NT2/D1 (cell line): ENCODE measurements around the gene TMCO4.
"Not testable (repeated sequence)": the region's sequence is repeated elsewhere in the genome, so short reads cannot be mapped to it uniquely, and the experiment has no call there.

Experiments used
- SUZ12 ChIP-seq: IDR thresholded peaks from 2 replicates; pipeline ENCODE4 v1.6.1; 2011; ENCODE audit not compliant: insufficient read length, insufficient read depth; ENCODE audit errors: extremely low read depth
- YY1 ChIP-seq: IDR thresholded peaks from 2 replicates; pipeline ENCODE4 v1.6.1; 2011; ENCODE audit not compliant: insufficient read length, insufficient read depth
- ZNF274 ChIP-seq: IDR thresholded peaks from 2 replicates; pipeline ENCODE4 v1.6.1; 2011; ENCODE audit warnings: mild to moderate bottlenecking, low read depth, low read length

DNA sequence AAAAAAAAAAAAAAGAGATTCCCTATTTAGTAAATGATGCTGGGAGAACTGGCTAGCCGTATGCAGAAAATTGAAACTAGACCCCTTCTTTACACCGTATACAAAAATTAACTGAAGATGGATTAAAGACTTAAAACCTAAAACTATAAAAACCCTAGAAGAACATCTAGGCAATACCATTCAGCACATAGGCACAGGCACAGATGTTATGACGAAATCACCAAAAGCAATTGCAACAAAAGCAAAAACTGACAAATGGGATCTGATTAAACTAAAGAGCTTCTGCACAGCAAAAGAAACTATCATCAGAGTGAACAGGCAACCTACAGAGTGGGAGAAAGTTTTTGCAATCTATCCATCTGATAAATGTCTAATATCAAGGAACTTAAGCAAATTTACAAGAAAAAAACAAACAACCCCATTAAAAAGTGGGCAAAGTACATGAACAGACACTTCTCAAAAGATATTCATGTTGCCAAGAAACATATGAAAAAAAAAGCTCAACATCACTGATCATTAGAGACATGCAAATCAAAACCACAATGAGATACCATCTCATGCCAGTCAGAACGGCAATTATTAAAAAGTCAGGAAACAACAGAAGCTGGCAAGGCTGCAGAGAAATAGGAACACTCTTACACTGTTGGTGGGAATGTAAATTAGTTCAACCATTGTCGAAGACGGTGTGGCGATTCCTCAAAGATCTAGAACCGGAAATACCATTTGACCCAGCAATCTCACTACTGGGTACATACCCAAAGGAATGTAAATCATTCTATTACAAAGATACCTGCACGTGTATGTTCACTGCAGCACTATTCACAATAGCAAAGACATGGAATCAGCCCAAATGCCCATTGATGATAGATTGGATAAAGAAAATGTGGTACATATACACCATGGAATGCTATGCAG lies 9.4 kb downstream of the TMCO4 start:
- not testable (repeated sequence) for TF ChIP-seq ZNF274, YY1, SUZ12
